ENCODE results near the gene DIS3L2.

DNA sequence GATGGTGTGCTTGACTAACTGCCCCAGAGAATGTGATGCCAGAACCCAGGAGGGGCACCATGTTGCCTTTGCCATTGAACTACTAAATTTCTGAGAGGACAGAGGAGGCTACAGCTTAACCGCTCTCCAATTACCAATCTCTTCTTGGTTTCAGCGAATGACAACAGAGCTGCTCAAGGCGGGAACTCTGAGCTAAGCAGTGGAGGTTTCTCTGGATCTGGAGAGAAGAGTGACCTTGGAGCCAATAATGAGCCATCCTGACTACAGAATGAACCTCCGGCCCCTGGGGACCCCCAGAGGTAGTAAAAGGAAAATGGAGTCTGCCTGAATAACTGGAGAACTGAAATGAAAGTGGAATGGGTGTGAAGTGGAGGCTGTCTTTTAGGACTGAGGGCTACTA, 53.2 kb downstream of the DIS3L2 start:
- TF ChIP-seq ATF2 (IDR thresholded peaks at IDR 0.05; ENCODE audit: low read length) (no peak), RBBP5 (IDR thresholded peaks at IDR 0.05; ENCODE audit: borderline replicate concordance, low read depth, low read length) (no peak), EZH2 (IDR thresholded peaks at IDR 0.05; ENCODE audit: low read depth, low read length, severe bottlenecking) (no peak), ASH2L (IDR thresholded peaks at IDR 0.05; ENCODE audit: low read length) (no peak), YY1 (IDR thresholded peaks at IDR 0.05; ENCODE audit: low read depth, low read length) (no peak), POLR2A (IDR thresholded peaks at IDR 0.05; ENCODE audit: control extremely low read depth in 1 of 2, low read depth in 2 of 2, low read length in 2 of 2) (no peak), POU5F1 (IDR thresholded peaks at IDR 0.05; ENCODE audit: low read depth, low read length) (no peak), TEAD4 (IDR thresholded peaks at IDR 0.05; ENCODE audit: low read depth, low read length) (no peak), TCF12 (IDR thresholded peaks at IDR 0.05; ENCODE audit: low read depth, low read length) (no peak), POLR2AphosphoS5 (IDR thresholded peaks at IDR 0.05; ENCODE audit: low read depth, low read length) (no peak), FOSL1 (IDR thresholded peaks at IDR 0.05; ENCODE audit: insufficient read depth, low read depth, low read length) (no peak), JUN (IDR thresholded peaks at IDR 0.05; ENCODE audit: low read depth, low read length) (no peak)
- TF ChIP-seq, protein P1, sequence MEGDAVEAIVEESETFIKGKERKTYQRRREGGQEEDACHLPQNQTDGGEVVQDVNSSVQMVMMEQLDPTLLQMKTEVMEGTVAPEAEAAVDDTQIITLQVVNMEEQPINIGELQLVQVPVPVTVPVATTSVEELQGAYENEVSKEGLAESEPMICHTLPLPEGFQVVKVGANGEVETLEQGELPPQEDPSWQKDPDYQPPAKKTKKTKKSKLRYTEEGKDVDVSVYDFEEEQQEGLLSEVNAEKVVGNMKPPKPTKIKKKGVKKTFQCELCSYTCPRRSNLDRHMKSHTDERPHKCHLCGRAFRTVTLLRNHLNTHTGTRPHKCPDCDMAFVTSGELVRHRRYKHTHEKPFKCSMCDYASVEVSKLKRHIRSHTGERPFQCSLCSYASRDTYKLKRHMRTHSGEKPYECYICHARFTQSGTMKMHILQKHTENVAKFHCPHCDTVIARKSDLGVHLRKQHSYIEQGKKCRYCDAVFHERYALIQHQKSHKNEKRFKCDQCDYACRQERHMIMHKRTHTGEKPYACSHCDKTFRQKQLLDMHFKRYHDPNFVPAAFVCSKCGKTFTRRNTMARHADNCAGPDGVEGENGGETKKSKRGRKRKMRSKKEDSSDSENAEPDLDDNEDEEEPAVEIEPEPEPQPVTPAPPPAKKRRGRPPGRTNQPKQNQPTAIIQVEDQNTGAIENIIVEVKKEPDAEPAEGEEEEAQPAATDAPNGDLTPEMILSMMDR (IDR thresholded peaks at IDR 0.05; ENCODE audit: control extremely low read depth in 1 of 3, insufficient read depth in 1 of 3, low read depth in 1 of 3, low read length in 3 of 3), result no peak

Data from H1 (cell line).